ENCODE measurements around the gene RPS15. TPM values are rescaled to one million over a fixed set of nuclear protein-coding genes. Genes with fewer than 3 reads are reported as not detected.

The RPS15 gene
- total RNA-seq, 1 donor, result 318 TPM

GRCh38 chr19:1396768-1397679 lies 41.2 kb upstream of the RPS15 start:
- no peaks in the 10 kb centered on the region for H3K79me2 ChIP-seq (ENCODE audit: insufficient read depth, low read length)
- no peaks in the 10 kb centered on the region for H3K9me3 ChIP-seq (ENCODE audit: low read depth, low read length)
- peaks cover 11% of the 10 kb centered on the region for H3K4me1 ChIP-seq (ENCODE audit: insufficient read depth, low read length)
- no peak for TF ChIP-seq CTCF (IDR thresholded peaks at IDR 0.05; ENCODE audit: extremely low read depth, low read depth, low read length)
- no peak overlapping the region for H2AFZ ChIP-seq (ENCODE audit: low read length)
- no peak overlapping the region for H3K4me3 ChIP-seq (ENCODE audit: insufficient read depth, low read length)
- H3K27ac ChIP-seq (ENCODE audit: low read depth, low read length), result no peak overlapping the region
- no peaks in the 10 kb centered on the region for H3K27me3 ChIP-seq (ENCODE audit: insufficient read depth, low read length)
- peaks cover 7% of the 10 kb centered on the region for H3K36me3 ChIP-seq (ENCODE audit: insufficient read depth, low read length)
- H3K4me2 ChIP-seq (ENCODE audit: insufficient read depth, low read length), result no peak overlapping the region
- no peak for DNase-seq (ENCODE audit: insufficient read length, low spot score, missing footprints)
- H4K20me1 ChIP-seq (ENCODE audit: insufficient read depth, low read length), result peaks cover 8% of the 10 kb centered on the region

- TF ChIP-seq CTCF (IDR thresholded peaks at IDR 0.05; ENCODE audit: extremely low read depth, low read depth, low read length), result no peak
- Histone ChIP-seq H4K20me1 (ENCODE audit: insufficient read depth, low read length) (peaks cover 8% of the 10 kb centered on the region), H3K79me2 (ENCODE audit: insufficient read depth, low read length) (no peaks in the 10 kb centered on the region), H3K36me3 (ENCODE audit: insufficient read depth, low read length) (peaks cover 7% of the 10 kb centered on the region), H3K27me3 (ENCODE audit: insufficient read depth, low read length) (no peaks in the 10 kb centered on the region), H3K4me1 (ENCODE audit: insufficient read depth, low read length) (peaks cover 11% of the 10 kb centered on the region), H3K9me3 (ENCODE audit: low read depth, low read length) (no peaks in the 10 kb centered on the region), H3K27ac (ENCODE audit: low read depth, low read length) (no peak overlapping the region), H3K4me3 (ENCODE audit: insufficient read depth, low read length) (no peak overlapping the region), H3K4me2 (ENCODE audit: insufficient read depth, low read length) (no peak overlapping the region), H2AFZ (ENCODE audit: low read length) (no peak overlapping the region)
- no peak for DNase-seq (ENCODE audit: insufficient read length, low spot score, missing footprints)
Observed at GRCh38 chr19:1397838-1398237, 40.4 kb upstream of the RPS15 start.

GRCh38 chr19:1399079-1399478 lies 39.1 kb upstream of the RPS15 start:
- H2AFZ ChIP-seq (ENCODE audit: low read length), result no peak overlapping the region
- no peaks in the 10 kb centered on the region for H3K36me3 ChIP-seq (ENCODE audit: insufficient read depth, low read length)
- peaks cover 11% of the 10 kb centered on the region for H3K4me1 ChIP-seq (ENCODE audit: insufficient read depth, low read length)
- H4K20me1 ChIP-seq (ENCODE audit: insufficient read depth, low read length), result peaks cover 5% of the 10 kb centered on the region
- TF ChIP-seq CTCF (IDR thresholded peaks at IDR 0.05; ENCODE audit: extremely low read depth, low read depth, low read length), result no peak
- no peak overlapping the region for H3K27ac ChIP-seq (ENCODE audit: low read depth, low read length)
- H3K27me3 ChIP-seq (ENCODE audit: insufficient read depth, low read length), result no peaks in the 10 kb centered on the region
- H3K9me3 ChIP-seq (ENCODE audit: low read depth, low read length), result no peaks in the 10 kb centered on the region
- DNase-seq (ENCODE audit: insufficient read length, low spot score, missing footprints), result no peak
- H3K79me2 ChIP-seq (ENCODE audit: insufficient read depth, low read length), result no peaks in the 10 kb centered on the region
- no peak overlapping the region for H3K4me2 ChIP-seq (ENCODE audit: insufficient read depth, low read length)
- no peak overlapping the region for H3K4me3 ChIP-seq (ENCODE audit: insufficient read depth, low read length)

GRCh38 chr19:1399745-1400144 lies 38.5 kb upstream of the RPS15 start:
- Histone ChIP-seq H3K79me2 (ENCODE audit: insufficient read depth, low read length) (no peaks in the 10 kb centered on the region), H2AFZ (ENCODE audit: low read length) (no peak overlapping the region), H4K20me1 (ENCODE audit: insufficient read depth, low read length) (peaks cover 5% of the 10 kb centered on the region), H3K27ac (ENCODE audit: low read depth, low read length) (no peak overlapping the region), H3K9me3 (ENCODE audit: low read depth, low read length) (no peaks in the 10 kb centered on the region), H3K4me1 (ENCODE audit: insufficient read depth, low read length) (peaks cover 11% of the 10 kb centered on the region), H3K27me3 (ENCODE audit: insufficient read depth, low read length) (no peaks in the 10 kb centered on the region), H3K4me3 (ENCODE audit: insufficient read depth, low read length) (no peak overlapping the region), H3K36me3 (ENCODE audit: insufficient read depth, low read length) (no peaks in the 10 kb centered on the region), H3K4me2 (ENCODE audit: insufficient read depth, low read length) (no peak overlapping the region)
- no peak for DNase-seq (ENCODE audit: insufficient read length, low spot score, missing footprints)
- TF ChIP-seq CTCF (IDR thresholded peaks at IDR 0.05; ENCODE audit: extremely low read depth, low read depth, low read length), result no peak
